SK-N-SH (cell line): ENCODE results near the gene DZIP1L.

Source experiments
- TCF12 ChIP-seq: IDR thresholded peaks from 2 replicates; pipeline ENCODE4 v1.4.0; 2012
- TF ChIP-seq, protein P1 (sequence below): fragments of 200-600 bp; sonication (generic); IDR thresholded peaks from 2 replicates; pipeline ENCODE4 v1.6.1; 2017; ENCODE audit warnings: antibody characterized with exemption, mild to moderate bottlenecking, moderate library complexity

DNA sequence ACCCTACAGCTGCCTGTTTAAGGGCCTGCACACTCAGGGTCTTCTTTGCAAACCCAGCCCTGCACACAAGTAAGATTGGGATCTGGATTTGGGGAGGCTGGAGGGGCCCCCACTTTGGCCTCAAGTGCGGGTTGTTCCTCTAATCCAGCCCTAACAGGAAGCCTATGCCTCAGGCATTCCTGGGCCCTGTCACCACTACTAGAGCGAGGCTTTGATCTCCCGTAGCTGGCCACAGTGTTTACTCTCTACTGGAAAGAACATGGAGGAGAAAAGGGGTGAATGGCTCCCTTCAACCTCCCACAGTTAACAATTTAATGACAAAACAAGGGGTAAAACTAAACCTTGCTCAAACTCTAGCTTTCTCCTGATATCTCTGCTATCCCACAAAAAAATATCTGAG is 48.4 kb downstream of the DZIP1L start:
- TF ChIP-seq, protein P1, sequence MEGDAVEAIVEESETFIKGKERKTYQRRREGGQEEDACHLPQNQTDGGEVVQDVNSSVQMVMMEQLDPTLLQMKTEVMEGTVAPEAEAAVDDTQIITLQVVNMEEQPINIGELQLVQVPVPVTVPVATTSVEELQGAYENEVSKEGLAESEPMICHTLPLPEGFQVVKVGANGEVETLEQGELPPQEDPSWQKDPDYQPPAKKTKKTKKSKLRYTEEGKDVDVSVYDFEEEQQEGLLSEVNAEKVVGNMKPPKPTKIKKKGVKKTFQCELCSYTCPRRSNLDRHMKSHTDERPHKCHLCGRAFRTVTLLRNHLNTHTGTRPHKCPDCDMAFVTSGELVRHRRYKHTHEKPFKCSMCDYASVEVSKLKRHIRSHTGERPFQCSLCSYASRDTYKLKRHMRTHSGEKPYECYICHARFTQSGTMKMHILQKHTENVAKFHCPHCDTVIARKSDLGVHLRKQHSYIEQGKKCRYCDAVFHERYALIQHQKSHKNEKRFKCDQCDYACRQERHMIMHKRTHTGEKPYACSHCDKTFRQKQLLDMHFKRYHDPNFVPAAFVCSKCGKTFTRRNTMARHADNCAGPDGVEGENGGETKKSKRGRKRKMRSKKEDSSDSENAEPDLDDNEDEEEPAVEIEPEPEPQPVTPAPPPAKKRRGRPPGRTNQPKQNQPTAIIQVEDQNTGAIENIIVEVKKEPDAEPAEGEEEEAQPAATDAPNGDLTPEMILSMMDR = no peak
- no peak for TF ChIP-seq TCF12
